Bronchial epithelial cell (primary cell): Measurements from ENCODE around the gene SPACDR. TPM values are rescaled to one million over a fixed set of nuclear protein-coding genes. Genes with fewer than 3 reads are reported as not detected.

Source experiments
- DNase-seq: peaks from one replicate; pipeline ENCODE4 v3.0.0-alpha.2; 2010; ENCODE audit warnings: low read depth
- FAIRE-seq: peaks from 2 replicates; lab custom pipeline; 2011; peaks lifted over from hg19 to GRCh38; lab: Jason Lieb, UNC
- H3K27me3 ChIP-seq: 2 replicates; pipeline ENCODE4 v1.5.1; 2011; ENCODE audit warnings: low read length; ENCODE audit not compliant: control insufficient read depth, insufficient read depth
- H3K36me3 ChIP-seq: 2 replicates; pipeline ENCODE4 v1.5.1; 2011; ENCODE audit warnings: low read length; ENCODE audit not compliant: control insufficient read depth, insufficient read depth
- H3K4me3 ChIP-seq: 2 replicates; pipeline ENCODE4 v1.5.1; 2011; ENCODE audit warnings: mild to moderate bottlenecking, low read depth, low read length, control low read depth
- total RNA-seq: library from RNA; depleted of rRNA; stranded (reverse); fragments of >200 nt; gene quantifications from 2 replicates; pipeline ENCODE4 v1.2.1, GENCODE V29; 2014
- TF ChIP-seq, protein P1 (sequence below): IDR thresholded peaks from 2 replicates; pipeline ENCODE4 v1.5.1; 2011; ENCODE audit warnings: mild to moderate bottlenecking, moderate library complexity, low read length, control low read depth, inconsistent platforms; ENCODE audit not compliant: insufficient read depth, severe bottlenecking

SPACDR gene
- total RNA-seq, 1 donor from 2014 or later, result 0.53 TPM

- TF ChIP-seq, protein P1, sequence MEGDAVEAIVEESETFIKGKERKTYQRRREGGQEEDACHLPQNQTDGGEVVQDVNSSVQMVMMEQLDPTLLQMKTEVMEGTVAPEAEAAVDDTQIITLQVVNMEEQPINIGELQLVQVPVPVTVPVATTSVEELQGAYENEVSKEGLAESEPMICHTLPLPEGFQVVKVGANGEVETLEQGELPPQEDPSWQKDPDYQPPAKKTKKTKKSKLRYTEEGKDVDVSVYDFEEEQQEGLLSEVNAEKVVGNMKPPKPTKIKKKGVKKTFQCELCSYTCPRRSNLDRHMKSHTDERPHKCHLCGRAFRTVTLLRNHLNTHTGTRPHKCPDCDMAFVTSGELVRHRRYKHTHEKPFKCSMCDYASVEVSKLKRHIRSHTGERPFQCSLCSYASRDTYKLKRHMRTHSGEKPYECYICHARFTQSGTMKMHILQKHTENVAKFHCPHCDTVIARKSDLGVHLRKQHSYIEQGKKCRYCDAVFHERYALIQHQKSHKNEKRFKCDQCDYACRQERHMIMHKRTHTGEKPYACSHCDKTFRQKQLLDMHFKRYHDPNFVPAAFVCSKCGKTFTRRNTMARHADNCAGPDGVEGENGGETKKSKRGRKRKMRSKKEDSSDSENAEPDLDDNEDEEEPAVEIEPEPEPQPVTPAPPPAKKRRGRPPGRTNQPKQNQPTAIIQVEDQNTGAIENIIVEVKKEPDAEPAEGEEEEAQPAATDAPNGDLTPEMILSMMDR, result no peak
Measured at GRCh38 chr7:100427762-100428198, 36.3 kb downstream of the SPACDR start.

GRCh38 chr7:100426516-100426915, 37.5 kb downstream of the SPACDR start:
- Histone ChIP-seq H3K36me3 (no peaks in the 10 kb centered on the region), H3K27me3 (no peaks in the 10 kb centered on the region), H3K4me3 (no peak overlapping the region)
- FAIRE-seq (no peak), DNase-seq (no peak)
- TF ChIP-seq, protein P1, result no peak

More at GRCh38 chr7:100427762-100428198, 36.3 kb downstream of the SPACDR start:
- peak overlapping the region; percentile 94 for H3K4me3 ChIP-seq
- DNase-seq (no peak), FAIRE-seq (no peak)
- no peaks in the 10 kb centered on the region for H3K27me3 ChIP-seq
- peaks cover 6% of the 10 kb centered on the region for H3K36me3 ChIP-seq

- Histone ChIP-seq H3K36me3 (no peaks in the 10 kb centered on the region), H3K4me3 (no peak overlapping the region), H3K27me3 (no peaks in the 10 kb centered on the region)
- TF ChIP-seq, protein P1, result no peak
- no peak for FAIRE-seq
- DNase-seq, result no peak
Measured at GRCh38 chr7:100425347-100425746, 38.7 kb downstream of the SPACDR start.

DNA sequence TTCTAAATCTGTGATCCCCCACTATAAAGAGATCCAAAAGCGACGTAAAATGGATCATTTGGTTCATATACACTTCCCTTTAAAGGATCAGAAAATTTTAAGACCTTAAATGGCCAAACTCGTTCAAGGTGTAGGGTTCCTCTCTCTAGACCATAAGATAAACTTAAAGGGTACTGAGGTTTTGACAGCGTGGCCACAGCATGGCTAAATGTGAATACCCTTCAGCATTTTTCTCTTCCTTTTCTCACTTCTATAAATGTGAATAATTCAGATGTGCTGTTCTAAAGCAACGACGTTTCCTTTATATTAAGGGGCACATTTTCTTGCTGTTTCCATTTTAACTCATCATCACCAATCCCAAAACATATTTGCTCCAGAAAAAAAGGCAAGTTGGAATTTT, 40.7 kb downstream of the SPACDR start:
- DNase-seq, result no peak
- Histone ChIP-seq H3K4me3 (no peak overlapping the region), H3K27me3 (no peaks in the 10 kb centered on the region), H3K36me3 (no peaks in the 10 kb centered on the region)
- no peak for FAIRE-seq
- TF ChIP-seq, protein P1, result no peak

DNA sequence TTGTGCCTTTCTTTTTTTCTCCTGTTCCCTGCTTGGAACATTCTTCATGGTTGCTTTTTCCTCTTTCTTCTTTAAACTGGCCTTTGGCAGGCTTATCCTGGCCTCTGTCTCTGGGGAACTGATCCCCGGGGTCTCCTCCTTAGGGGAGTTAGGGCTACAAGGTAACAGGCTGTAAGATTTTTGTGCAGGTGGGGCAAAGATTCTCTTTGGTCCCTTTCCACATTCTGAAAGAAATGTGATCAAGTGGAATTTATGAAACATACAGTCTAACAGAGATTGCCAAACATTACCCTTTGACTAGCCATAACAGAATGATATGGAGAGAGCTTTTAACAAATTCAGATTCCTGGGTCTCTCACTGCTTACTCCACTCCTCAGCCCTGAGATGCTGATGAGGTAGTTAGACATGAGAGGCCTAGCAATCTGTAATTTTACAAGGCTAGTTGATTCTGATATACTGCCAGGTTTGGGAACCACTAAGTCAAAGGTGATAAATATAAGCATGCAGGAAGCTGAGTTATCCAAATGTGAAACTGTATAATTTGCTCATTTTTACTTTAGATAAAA, 44.3 kb downstream of the SPACDR start:
- FAIRE-seq, result no peak
- TF ChIP-seq, protein P1, result no peak

More for the DNA sequence above, 44.3 kb downstream of the SPACDR start:
- Histone ChIP-seq H3K4me3 (no peak overlapping the region), H3K36me3 (no peaks in the 10 kb centered on the region), H3K27me3 (no peaks in the 10 kb centered on the region)
- DNase-seq, result no peak
